ENCODE measurements around the gene KDM5B.

DNA sequence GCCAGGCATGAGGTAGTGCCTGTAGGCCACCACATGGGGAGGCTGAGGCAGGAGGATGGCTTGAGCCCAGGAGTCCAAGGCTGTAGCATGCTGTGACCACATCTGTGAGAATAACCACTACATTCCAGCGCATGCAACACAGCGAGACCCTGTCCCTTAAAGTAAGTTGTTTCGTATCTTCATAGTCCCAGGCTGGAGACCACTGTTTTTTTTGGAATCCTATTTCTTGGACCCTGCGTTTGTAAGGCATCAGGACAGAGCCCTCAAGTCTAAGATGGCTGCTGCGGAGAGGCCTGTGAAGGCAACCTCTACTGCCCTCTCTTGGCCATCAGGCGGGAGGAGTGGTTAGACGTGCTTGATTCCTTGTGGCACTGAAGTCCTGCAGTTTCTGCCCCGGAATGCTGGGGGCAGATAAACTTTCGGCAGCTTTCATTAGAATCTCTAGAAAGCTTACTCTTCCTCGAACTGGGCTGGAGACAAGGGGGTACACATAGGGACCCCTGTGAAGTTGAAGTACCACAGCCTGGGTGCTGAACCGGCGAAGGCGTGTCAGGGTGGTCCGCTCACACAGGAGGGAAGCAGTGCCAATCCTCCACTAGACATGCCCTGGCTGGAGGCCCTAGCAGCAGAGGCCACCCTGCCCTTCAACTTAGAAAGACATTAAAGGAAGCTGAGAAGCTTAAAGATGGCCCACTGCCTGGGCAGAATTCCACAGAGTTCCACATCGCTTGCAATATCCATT lies 44.1 kb upstream of the KDM5B start:
- TF ChIP-seq EZH2 (IDR thresholded peaks at IDR 0.05; ENCODE audit: low read depth, unreplicated experiment) (no peak), EZH2phosphoT487 (IDR thresholded peaks at IDR 0.05; ENCODE audit: unreplicated experiment) (no peak), POLR2AphosphoS5 (IDR thresholded peaks at IDR 0.05; ENCODE audit: low read depth) (0 out of 2 replicates have a peak, but pooled peaks have one; percentile 16), CREB1 (CRISPR knock-in tag; IDR thresholded peaks at IDR 0.05; ENCODE audit: low read depth) (no peak), ZNF331 (CRISPR knock-in tag; IDR thresholded peaks at IDR 0.05; ENCODE audit: low read depth) (no peak), JUNB (IDR thresholded peaks at IDR 0.05; ENCODE audit: unreplicated experiment) (no peak), ZNF114 (CRISPR knock-in tag; IDR thresholded peaks at IDR 0.05) (no peak), STAT1 (IDR thresholded peaks at IDR 0.05; ENCODE audit: unreplicated experiment) (no peak)
- TF ChIP-seq, protein P1, sequence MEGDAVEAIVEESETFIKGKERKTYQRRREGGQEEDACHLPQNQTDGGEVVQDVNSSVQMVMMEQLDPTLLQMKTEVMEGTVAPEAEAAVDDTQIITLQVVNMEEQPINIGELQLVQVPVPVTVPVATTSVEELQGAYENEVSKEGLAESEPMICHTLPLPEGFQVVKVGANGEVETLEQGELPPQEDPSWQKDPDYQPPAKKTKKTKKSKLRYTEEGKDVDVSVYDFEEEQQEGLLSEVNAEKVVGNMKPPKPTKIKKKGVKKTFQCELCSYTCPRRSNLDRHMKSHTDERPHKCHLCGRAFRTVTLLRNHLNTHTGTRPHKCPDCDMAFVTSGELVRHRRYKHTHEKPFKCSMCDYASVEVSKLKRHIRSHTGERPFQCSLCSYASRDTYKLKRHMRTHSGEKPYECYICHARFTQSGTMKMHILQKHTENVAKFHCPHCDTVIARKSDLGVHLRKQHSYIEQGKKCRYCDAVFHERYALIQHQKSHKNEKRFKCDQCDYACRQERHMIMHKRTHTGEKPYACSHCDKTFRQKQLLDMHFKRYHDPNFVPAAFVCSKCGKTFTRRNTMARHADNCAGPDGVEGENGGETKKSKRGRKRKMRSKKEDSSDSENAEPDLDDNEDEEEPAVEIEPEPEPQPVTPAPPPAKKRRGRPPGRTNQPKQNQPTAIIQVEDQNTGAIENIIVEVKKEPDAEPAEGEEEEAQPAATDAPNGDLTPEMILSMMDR (conservative IDR thresholded peaks at IDR 0.05; ENCODE audit: low read depth in 2 of 2), result peak; percentile 83 to 92
- TF ChIP-seq, protein P2, sequence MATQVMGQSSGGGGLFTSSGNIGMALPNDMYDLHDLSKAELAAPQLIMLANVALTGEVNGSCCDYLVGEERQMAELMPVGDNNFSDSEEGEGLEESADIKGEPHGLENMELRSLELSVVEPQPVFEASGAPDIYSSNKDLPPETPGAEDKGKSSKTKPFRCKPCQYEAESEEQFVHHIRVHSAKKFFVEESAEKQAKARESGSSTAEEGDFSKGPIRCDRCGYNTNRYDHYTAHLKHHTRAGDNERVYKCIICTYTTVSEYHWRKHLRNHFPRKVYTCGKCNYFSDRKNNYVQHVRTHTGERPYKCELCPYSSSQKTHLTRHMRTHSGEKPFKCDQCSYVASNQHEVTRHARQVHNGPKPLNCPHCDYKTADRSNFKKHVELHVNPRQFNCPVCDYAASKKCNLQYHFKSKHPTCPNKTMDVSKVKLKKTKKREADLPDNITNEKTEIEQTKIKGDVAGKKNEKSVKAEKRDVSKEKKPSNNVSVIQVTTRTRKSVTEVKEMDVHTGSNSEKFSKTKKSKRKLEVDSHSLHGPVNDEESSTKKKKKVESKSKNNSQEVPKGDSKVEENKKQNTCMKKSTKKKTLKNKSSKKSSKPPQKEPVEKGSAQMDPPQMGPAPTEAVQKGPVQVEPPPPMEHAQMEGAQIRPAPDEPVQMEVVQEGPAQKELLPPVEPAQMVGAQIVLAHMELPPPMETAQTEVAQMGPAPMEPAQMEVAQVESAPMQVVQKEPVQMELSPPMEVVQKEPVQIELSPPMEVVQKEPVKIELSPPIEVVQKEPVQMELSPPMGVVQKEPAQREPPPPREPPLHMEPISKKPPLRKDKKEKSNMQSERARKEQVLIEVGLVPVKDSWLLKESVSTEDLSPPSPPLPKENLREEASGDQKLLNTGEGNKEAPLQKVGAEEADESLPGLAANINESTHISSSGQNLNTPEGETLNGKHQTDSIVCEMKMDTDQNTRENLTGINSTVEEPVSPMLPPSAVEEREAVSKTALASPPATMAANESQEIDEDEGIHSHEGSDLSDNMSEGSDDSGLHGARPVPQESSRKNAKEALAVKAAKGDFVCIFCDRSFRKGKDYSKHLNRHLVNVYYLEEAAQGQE (IDR thresholded peaks at IDR 0.05; ENCODE audit: unreplicated experiment), result no peak
- TF ChIP-seq, protein P3, sequence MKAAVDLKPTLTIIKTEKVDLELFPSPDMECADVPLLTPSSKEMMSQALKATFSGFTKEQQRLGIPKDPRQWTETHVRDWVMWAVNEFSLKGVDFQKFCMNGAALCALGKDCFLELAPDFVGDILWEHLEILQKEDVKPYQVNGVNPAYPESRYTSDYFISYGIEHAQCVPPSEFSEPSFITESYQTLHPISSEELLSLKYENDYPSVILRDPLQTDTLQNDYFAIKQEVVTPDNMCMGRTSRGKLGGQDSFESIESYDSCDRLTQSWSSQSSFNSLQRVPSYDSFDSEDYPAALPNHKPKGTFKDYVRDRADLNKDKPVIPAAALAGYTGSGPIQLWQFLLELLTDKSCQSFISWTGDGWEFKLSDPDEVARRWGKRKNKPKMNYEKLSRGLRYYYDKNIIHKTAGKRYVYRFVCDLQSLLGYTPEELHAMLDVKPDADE (IDR thresholded peaks at IDR 0.05), result no peak
- TF ChIP-seq, protein P4, sequence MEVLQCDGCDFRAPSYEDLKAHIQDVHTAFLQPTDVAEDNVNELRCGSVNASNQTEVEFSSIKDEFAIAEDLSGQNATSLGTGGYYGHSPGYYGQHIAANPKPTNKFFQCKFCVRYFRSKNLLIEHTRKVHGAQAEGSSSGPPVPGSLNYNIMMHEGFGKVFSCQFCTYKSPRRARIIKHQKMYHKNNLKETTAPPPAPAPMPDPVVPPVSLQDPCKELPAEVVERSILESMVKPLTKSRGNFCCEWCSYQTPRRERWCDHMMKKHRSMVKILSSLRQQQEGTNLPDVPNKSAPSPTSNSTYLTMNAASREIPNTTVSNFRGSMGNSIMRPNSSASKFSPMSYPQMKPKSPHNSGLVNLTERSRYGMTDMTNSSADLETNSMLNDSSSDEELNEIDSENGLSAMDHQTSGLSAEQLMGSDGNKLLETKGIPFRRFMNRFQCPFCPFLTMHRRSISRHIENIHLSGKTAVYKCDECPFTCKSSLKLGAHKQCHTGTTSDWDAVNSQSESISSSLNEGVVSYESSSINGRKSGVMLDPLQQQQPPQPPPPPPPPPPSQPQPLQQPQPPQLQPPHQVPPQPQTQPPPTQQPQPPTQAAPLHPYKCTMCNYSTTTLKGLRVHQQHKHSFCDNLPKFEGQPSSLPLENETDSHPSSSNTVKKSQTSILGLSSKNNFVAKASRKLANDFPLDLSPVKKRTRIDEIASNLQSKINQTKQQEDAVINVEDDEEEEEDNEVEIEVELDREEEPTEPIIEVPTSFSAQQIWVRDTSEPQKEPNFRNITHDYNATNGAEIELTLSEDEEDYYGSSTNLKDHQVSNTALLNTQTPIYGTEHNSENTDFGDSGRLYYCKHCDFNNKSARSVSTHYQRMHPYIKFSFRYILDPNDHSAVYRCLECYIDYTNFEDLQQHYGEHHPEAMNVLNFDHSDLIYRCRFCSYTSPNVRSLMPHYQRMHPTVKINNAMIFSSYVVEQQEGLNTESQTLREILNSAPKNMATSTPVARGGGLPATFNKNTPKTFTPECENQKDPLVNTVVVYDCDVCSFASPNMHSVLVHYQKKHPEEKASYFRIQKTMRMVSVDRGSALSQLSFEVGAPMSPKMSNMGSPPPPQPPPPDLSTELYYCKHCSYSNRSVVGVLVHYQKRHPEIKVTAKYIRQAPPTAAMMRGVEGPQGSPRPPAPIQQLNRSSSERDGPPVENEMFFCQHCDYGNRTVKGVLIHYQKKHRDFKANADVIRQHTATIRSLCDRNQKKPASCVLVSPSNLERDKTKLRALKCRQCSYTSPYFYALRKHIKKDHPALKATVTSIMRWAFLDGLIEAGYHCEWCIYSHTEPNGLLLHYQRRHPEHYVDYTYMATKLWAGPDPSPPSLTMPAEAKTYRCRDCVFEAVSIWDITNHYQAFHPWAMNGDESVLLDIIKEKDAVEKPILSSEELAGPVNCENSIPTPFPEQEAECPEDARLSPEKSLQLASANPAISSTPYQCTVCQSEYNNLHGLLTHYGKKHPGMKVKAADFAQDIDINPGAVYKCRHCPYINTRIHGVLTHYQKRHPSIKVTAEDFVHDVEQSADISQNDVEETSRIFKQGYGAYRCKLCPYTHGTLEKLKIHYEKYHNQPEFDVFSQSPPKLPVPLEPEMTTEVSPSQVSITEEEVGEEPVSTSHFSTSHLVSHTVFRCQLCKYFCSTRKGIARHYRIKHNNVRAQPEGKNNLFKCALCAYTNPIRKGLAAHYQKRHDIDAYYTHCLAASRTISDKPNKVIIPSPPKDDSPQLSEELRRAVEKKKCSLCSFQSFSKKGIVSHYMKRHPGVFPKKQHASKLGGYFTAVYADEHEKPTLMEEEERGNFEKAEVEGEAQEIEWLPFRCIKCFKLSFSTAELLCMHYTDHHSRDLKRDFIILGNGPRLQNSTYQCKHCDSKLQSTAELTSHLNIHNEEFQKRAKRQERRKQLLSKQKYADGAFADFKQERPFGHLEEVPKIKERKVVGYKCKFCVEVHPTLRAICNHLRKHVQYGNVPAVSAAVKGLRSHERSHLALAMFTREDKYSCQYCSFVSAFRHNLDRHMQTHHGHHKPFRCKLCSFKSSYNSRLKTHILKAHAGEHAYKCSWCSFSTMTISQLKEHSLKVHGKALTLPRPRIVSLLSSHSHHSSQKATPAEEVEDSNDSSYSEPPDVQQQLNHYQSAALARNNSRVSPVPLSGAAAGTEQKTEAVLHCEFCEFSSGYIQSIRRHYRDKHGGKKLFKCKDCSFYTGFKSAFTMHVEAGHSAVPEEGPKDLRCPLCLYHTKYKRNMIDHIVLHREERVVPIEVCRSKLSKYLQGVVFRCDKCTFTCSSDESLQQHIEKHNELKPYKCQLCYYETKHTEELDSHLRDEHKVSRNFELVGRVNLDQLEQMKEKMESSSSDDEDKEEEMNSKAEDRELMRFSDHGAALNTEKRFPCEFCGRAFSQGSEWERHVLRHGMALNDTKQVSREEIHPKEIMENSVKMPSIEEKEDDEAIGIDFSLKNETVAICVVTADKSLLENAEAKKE (CRISPR knock-in tag; IDR thresholded peaks at IDR 0.05), result no peak
